H1 (cell line): Measurements from ENCODE around the gene TLR8. TPM values are rescaled to one million over a fixed set of nuclear protein-coding genes. Genes with fewer than 3 reads are reported as not detected.

Experiments used
- CTCF ChIA-PET: fragments of 300-600 bp; sonication (Branson Sonifier 250); formaldehyde crosslinking; loops from one replicate; lab custom pipeline; 2021; ENCODE audit not compliant: partially characterized antibody; lab: Charles Lee
- POLR2A ChIA-PET: fragments of 300-600 bp; sonication (Branson Sonifier 250); formaldehyde crosslinking; loops from one replicate; lab custom pipeline; 2021; ENCODE audit warnings: inconsistent platforms; ENCODE audit not compliant: partially characterized antibody; lab: Charles Lee
- DNase-seq, 2 experiments: peaks; one replicate each; pipeline versions ENCODE4 v3.0.0 to v3.0.0-alpha.2; 2010 to 2022; ENCODE audit warnings: low spot score in 2 of 2, low read depth in 1 of 2, mixed read lengths in 1 of 2
- FAIRE-seq: peaks from 2 replicates; lab custom pipeline; 2011; peaks lifted over from hg19 to GRCh38; lab: Jason Lieb, UNC
- H2AFZ ChIP-seq: 2 replicates; pipeline ENCODE4 v1.8.1; 2012; ENCODE audit warnings: low read length, inconsistent platforms
- H2AK5ac ChIP-seq: 2 replicates; pipeline ENCODE4 v1.6.1; 2013; ENCODE audit warnings: low read depth, low read length
- H2BK120ac ChIP-seq: replicated peaks from 2 replicates; pipeline ENCODE3; 2013; ENCODE audit warnings: low read depth, low read length, inconsistent platforms
- H2BK12ac ChIP-seq: 2 replicates; pipeline ENCODE4 v1.6.1; 2013; ENCODE audit warnings: low read depth, low read length
- H2BK15ac ChIP-seq: 2 replicates; pipeline ENCODE4 v1.6.1; 2013; ENCODE audit warnings: low read length
- H2BK20ac ChIP-seq: 2 replicates; pipeline ENCODE4 v1.6.1; 2013; ENCODE audit warnings: low read length
- H2BK5ac ChIP-seq: 2 replicates; pipeline ENCODE4 v1.6.1; 2013; ENCODE audit warnings: low read depth, low read length
- H3K14ac ChIP-seq: 2 replicates; pipeline ENCODE4 v1.6.1; 2013; ENCODE audit warnings: inconsistent platforms; ENCODE audit not compliant: insufficient read length
- H3K18ac ChIP-seq: 2 replicates; pipeline ENCODE4 v1.6.1; 2013; ENCODE audit warnings: low read length; ENCODE audit errors: extremely low read depth
- H3K23ac ChIP-seq: 2 replicates; pipeline ENCODE4 v1.6.1; 2013; ENCODE audit warnings: inconsistent platforms; ENCODE audit not compliant: insufficient read length
- H3K23me2 ChIP-seq: 2 replicates; pipeline ENCODE4 v1.6.1; 2013; ENCODE audit warnings: low read depth, low read length
- H3K27ac ChIP-seq: 2 replicates; pipeline ENCODE4 v1.6.1; 2011; ENCODE audit warnings: low read depth, low read length, inconsistent platforms
- H3K27me3 ChIP-seq, 4 experiments: replicated peaks in 1 of 4; 1 replicate in 1 of 4; 2 replicates in 3 of 4; pipeline versions ENCODE4 v1.6.1 to v1.8.1; 2011 to 2013; ENCODE audit warnings: low read length in 3 of 4, mild to moderate bottlenecking in 3 of 4, inconsistent platforms in 2 of 4, mixed read lengths in 2 of 4, moderate library complexity in 1 of 4; ENCODE audit not compliant: control insufficient read depth in 3 of 4, insufficient read depth in 3 of 4; ENCODE audit errors: extremely low read depth in 1 of 4
- H3K36me3 ChIP-seq, 4 experiments: 2 replicates each; pipeline versions ENCODE4 v1.6.1 to v1.8.1; 2011 to 2013; ENCODE audit warnings: mild to moderate bottlenecking in 4 of 4, low read length in 3 of 4, moderate library complexity in 2 of 4, control low read depth in 1 of 4, inconsistent platforms in 1 of 4; ENCODE audit not compliant: insufficient read depth in 4 of 4, control insufficient read depth in 2 of 4
- H3K4ac ChIP-seq: replicated peaks from 2 replicates; pipeline ENCODE3; 2013; ENCODE audit warnings: low read length, low read depth, mixed read lengths, inconsistent platforms; ENCODE audit not compliant: insufficient read length
- H3K4me1 ChIP-seq, 4 experiments: replicated peaks in 1 of 4; 1 replicate in 1 of 4; 2 replicates in 3 of 4; pipeline versions ENCODE4 v1.6.1 to v1.8.1; 2011 to 2013; ENCODE audit warnings: low read length in 3 of 4, inconsistent platforms in 2 of 4, mixed read lengths in 1 of 4; ENCODE audit not compliant: insufficient read depth in 4 of 4, control insufficient read depth in 3 of 4
- H3K4me2 ChIP-seq, 2 experiments: 2 replicates each; pipeline versions ENCODE4 v1.6.1 to v1.8.1; 2011 to 2013; ENCODE audit warnings: low read depth in 2 of 2, low read length in 2 of 2, control low read depth in 1 of 2, inconsistent platforms in 1 of 2, mild to moderate bottlenecking in 1 of 2; ENCODE audit not compliant: insufficient read depth in 1 of 2
- H3K4me3 ChIP-seq, 4 experiments: fragments of 200-600, 300-600 bp in 1 of 4; sonication (generic), shearing (Covaris generic), sonication (Bioruptor Twin) in 1 of 4; 2 replicates each; pipeline versions ENCODE4 v1.5.1 to v1.8.1; 2011 to 2016; ENCODE audit warnings: low read length in 4 of 4, low read depth in 3 of 4, control low read depth in 2 of 4, inconsistent platforms in 2 of 4, mild to moderate bottlenecking in 2 of 4, mixed read lengths in 1 of 4, moderate library complexity in 1 of 4; ENCODE audit not compliant: insufficient read depth in 2 of 4; ENCODE audit errors: extremely low read depth in 1 of 4
- H3K56ac ChIP-seq: replicated peaks from 2 replicates; pipeline ENCODE3; 2013; ENCODE audit warnings: low read depth, mild to moderate bottlenecking, mixed read lengths, low read length, inconsistent platforms; ENCODE audit not compliant: insufficient read length
- H3K79me1 ChIP-seq: 2 replicates; pipeline ENCODE4 v1.6.1; 2013; ENCODE audit warnings: low read depth, low read length, control low read depth
- H3K79me2 ChIP-seq, 2 experiments: 2 replicates each; pipeline versions ENCODE4 v1.6.1 to v1.8.1; 2012 to 2013; ENCODE audit warnings: low read length in 2 of 2, mild to moderate bottlenecking in 2 of 2, inconsistent platforms in 1 of 2; ENCODE audit not compliant: insufficient read depth in 2 of 2, control insufficient read depth in 1 of 2
- H3K9ac ChIP-seq, 4 experiments: replicated peaks in 1 of 4; 1 replicate in 1 of 4; 2 replicates in 3 of 4; pipeline versions ENCODE4 v1.6.1 to v1.8.1; 2011 to 2013; ENCODE audit warnings: low read depth in 3 of 4, low read length in 3 of 4, control low read depth in 2 of 4, mild to moderate bottlenecking in 2 of 4, moderate library complexity in 2 of 4, inconsistent platforms in 1 of 4; ENCODE audit errors: extremely low read depth in 1 of 4
- H3K9me3 ChIP-seq, 2 experiments: 2 replicates each; pipeline versions ENCODE4 v1.6.1 to v1.8.1; 2012 to 2013; ENCODE audit warnings: mild to moderate bottlenecking in 2 of 2, moderate library complexity in 2 of 2, control low read depth in 1 of 2, inconsistent platforms in 1 of 2, low read depth in 1 of 2, low read length in 1 of 2, mixed read lengths in 1 of 2; ENCODE audit not compliant: insufficient read depth in 2 of 2
- H4K20me1 ChIP-seq, 2 experiments: replicated peaks in 1 of 2; 2 replicates each; pipeline versions ENCODE3 to v1.8.1; 2011 to 2013; ENCODE audit warnings: inconsistent platforms in 2 of 2, low read length in 2 of 2, mild to moderate bottlenecking in 1 of 2; ENCODE audit not compliant: insufficient read depth in 2 of 2, control insufficient read depth in 1 of 2
- H4K5ac ChIP-seq: 2 replicates; pipeline ENCODE4 v1.6.1; 2013; ENCODE audit warnings: low read length, low read depth, mixed read lengths, inconsistent platforms; ENCODE audit not compliant: insufficient read length
- H4K8ac ChIP-seq: 2 replicates; pipeline ENCODE4 v1.8.0; 2013; ENCODE audit warnings: mild to moderate bottlenecking, moderate library complexity, low read length, inconsistent platforms; ENCODE audit not compliant: insufficient read depth; ENCODE audit errors: extremely low read depth
- H4K91ac ChIP-seq: replicated peaks from 2 replicates; pipeline ENCODE3; 2013; ENCODE audit warnings: low read length, mixed read lengths, inconsistent platforms; ENCODE audit not compliant: insufficient read length
- BCL11A ChIP-seq, 2 experiments: IDR thresholded peaks; one replicate each; pipeline ENCODE4 v1.6.1; 2011; ENCODE audit warnings: low read depth in 2 of 2, low read length in 2 of 2, mild to moderate bottlenecking in 2 of 2
- KDM4A ChIP-seq: IDR thresholded peaks from one replicate; pipeline ENCODE4 v1.7.1; 2012; ENCODE audit warnings: low read depth, mild to moderate bottlenecking, moderate library complexity, low read length, inconsistent platforms; ENCODE audit not compliant: severe bottlenecking
- NANOG ChIP-seq: IDR thresholded peaks from 2 replicates; pipeline ENCODE4 v1.6.1; 2011; ENCODE audit warnings: low read length, low read depth, mild to moderate bottlenecking, inconsistent platforms; ENCODE audit not compliant: insufficient read depth, poor library complexity, severe bottlenecking
- RBBP5 ChIP-seq: IDR thresholded peaks from 2 replicates; pipeline ENCODE4 v1.7.1; 2012; ENCODE audit warnings: low read depth, mild to moderate bottlenecking, inconsistent platforms, low read length, moderate library complexity, borderline replicate concordance
- SUZ12 ChIP-seq: fragments of 200-600 bp; sonication (generic); IDR thresholded peaks from 2 replicates; pipeline ENCODE4 v1.6.1; 2012; ENCODE audit warnings: mild to moderate bottlenecking, inconsistent platforms, low read length, moderate library complexity, mixed read lengths
- WGBS, 2 experiments: shearing (Covaris generic) in 1 of 2; methylation state at CpG; one replicate each; pipeline versions ENCODE4 v1.1.6 to v1.1.7; 2013 to 2015; ENCODE audit warnings: low lambda C conversion rate in 2 of 2, mixed read lengths in 2 of 2, inconsistent platforms in 1 of 2, low coverage in 1 of 2, missing lambda C conversion rate in 1 of 2; ENCODE audit not compliant: insufficient replicate concordance in 2 of 2, insufficient coverage in 1 of 2, insufficient read length in 1 of 2; ENCODE audit errors: extremely low coverage in 1 of 2, missing lambda C conversion rate in 1 of 2; 5-methylcytosine and 5-hydroxymethylcytosine counted together
- polyA plus RNA-seq, 7 experiments: library from polyadenylated mRNA; depleted of rRNA in 3 of 7; stranded (reverse) in 5 of 7; unstranded in 2 of 7; fragments of >200 nt in 5 of 7; fragments of 200-250 nt in 2 of 7; gene quantifications; 1 replicate in 5 of 7; 2 replicates in 1 of 7; 4 replicates in 1 of 7; pipeline versions ENCODE4 v1.2.1 to v1.2.3, GENCODE V29; 2011 to 2013; ENCODE audit warnings: missing spikeins in 2 of 7, mixed read lengths in 2 of 7
- total RNA-seq: library from RNA; stranded (reverse); fragmentation: NEBNext Ultra II Directional; extraction: Animal tissue kit (Norgen Biotek cat#: 25700); gene quantifications from 2 replicates; pipeline ENCODE4 v1.2.1, GENCODE V29; 2021

TLR8 gene
- total and polyA plus RNA-seq, 2 of the 8 experiments (the other 6 are each of a cell fraction or from before 2014, with no cell fraction given): not detected

DNA sequence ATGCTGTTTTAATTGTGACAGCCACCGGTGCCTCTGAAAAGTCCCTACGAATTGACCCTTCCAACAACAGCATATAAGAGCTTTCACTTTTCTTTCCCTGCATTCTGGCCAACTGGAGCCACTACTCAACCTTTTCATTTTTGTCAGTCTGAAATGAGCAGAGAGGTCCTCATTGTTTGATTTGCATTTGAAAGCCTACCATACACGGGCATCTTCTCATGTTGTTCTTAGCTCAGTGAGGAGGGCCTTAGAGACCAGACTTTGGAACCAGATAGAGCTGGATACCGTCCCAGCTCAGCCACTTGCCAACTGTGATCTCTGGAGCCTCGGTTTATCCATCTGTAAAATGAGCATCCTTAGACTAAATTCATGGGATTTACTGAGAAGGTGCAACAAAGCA is 51.6 kb downstream of the TLR8 start:
- Histone ChIP-seq H2BK20ac (no peak overlapping the region), H2BK120ac (no peak overlapping the region), H3K14ac (no peak overlapping the region), H3K23me2 (no peaks in the 10 kb centered on the region), H4K5ac (no peak overlapping the region), H3K4me1 (no peaks in the 10 kb centered on the region), H3K4ac (no peak overlapping the region), H3K27ac (no peak overlapping the region), H3K23ac (no peak overlapping the region), H4K20me1 (no peaks in the 10 kb centered on the region), H3K4me3 (no peak overlapping the region), H3K27me3 (no peaks in the 10 kb centered on the region), H2AFZ (no peak overlapping the region), H3K79me1 (no peaks in the 10 kb centered on the region), H3K4me2 (no peak overlapping the region), H2AK5ac (no peak overlapping the region), H2BK15ac (no peak overlapping the region), H3K56ac (no peak overlapping the region), H3K36me3 (no peaks in the 10 kb centered on the region), H2BK12ac (no peak overlapping the region), H4K91ac (no peak overlapping the region), H3K9ac (no peak overlapping the region), H4K8ac (no peak overlapping the region), H2BK5ac (no peak overlapping the region), H3K18ac (no peak overlapping the region), H3K79me2 (no peaks in the 10 kb centered on the region), H3K9me3 (peaks cover 0 to 3% of the 10 kb centered on the region in 2 experiments; a peak in 1 of 4 replicates)
- FAIRE-seq (peak; percentile 28), DNase-seq (no peak)
- TF ChIP-seq BCL11A (IDR thresholded peaks at IDR 0.05; ENCODE audit: low read depth in 2 of 2, low read length in 2 of 2) (no peak), KDM4A (no peak), NANOG (no peak), RBBP5 (no peak), SUZ12 (no peak)
- ChIA-PET POLR2A (interaction anchor here (0.9 to 2.7 kb wide), 2 partner anchors 14 to 16 kb away, joined by 3 to 19 read pairs; partner anchors contain the start of gene TMSB4X), CTCF (interaction anchor here (0.7 to 1.8 kb wide), 2 partner anchors 11 to 226 kb away, joined by 3 to 5 read pairs; no protein-coding TSS in a partner anchor)
- WGBS, 2 experiments: 94% methylated on average over 5 of the region's 5 CpGs; no CpG with 5 or more reads in 1 of the 2 experiments
